GM12878 (cell line): ENCODE data around the gene BOLA2B. TPM values are rescaled to one million over a fixed set of nuclear protein-coding genes. Genes with fewer than 3 reads are reported as not detected.

Experiments used
- CBX3 ChIP-seq: fragments of 200-600 bp; sonication (generic); IDR thresholded peaks from 2 replicates; pipeline ENCODE4 v1.6.1; 2016; ENCODE audit warnings: low read depth, borderline replicate concordance
- DPF2 ChIP-seq: fragments of 450-650 bp; IDR thresholded peaks from 2 replicates; pipeline ENCODE4 v1.6.1; 2017; ENCODE audit warnings: mild to moderate bottlenecking
- GABPA ChIP-seq: IDR thresholded peaks from 2 replicates; pipeline ENCODE4 v1.6.1; 2014; ENCODE audit warnings: antibody characterized with exemption, low read depth, mild to moderate bottlenecking, inconsistent platforms
- NR2F1 ChIP-seq: fragments of 450-650 bp; conservative IDR thresholded peaks from 2 replicates; pipeline ENCODE4 v1.6.1; 2017; ENCODE audit warnings: mild to moderate bottlenecking
- RAD51 ChIP-seq: fragments of 450-650 bp; IDR thresholded peaks from 2 replicates; pipeline ENCODE4 v1.6.1; 2016; ENCODE audit warnings: moderate library complexity, mild to moderate bottlenecking, inconsistent platforms
- RFX5 ChIP-seq: IDR thresholded peaks from 2 replicates; pipeline ENCODE4 v1.6.1; 2011; ENCODE audit warnings: low read depth, low read length, improper control_type of control experiment
- RUNX3 ChIP-seq: IDR thresholded peaks from 2 replicates; pipeline ENCODE4 v1.6.1; 2012; ENCODE audit warnings: low read length, inconsistent platforms
- SREBF2 ChIP-seq: IDR thresholded peaks from 2 replicates; pipeline ENCODE4 v1.6.1; 2012; ENCODE audit warnings: mild to moderate bottlenecking, low read length
- ZNF207 ChIP-seq: fragments of 450-650 bp; IDR thresholded peaks from 2 replicates; pipeline ENCODE4 v1.6.1; 2014; ENCODE audit warnings: antibody characterized with exemption, mild to moderate bottlenecking, borderline replicate concordance
- polyA plus RNA-seq, 11 experiments: library from polyadenylated mRNA; depleted of rRNA in 4 of 11; unstranded in 6 of 11; stranded (reverse) in 5 of 11; fragments of >200 nt; fragmentation: Nextera tagmentation in 4 of 11; fragmentation: Illumina TruSeq in 1 of 11; extraction: Ambion mirVana in 4 of 11; extraction: Trizol in 1 of 11; gene quantifications; 1 replicate in 1 of 11; 2 replicates in 10 of 11; pipeline versions ENCODE4 v1.2.1 to v1.2.3, GENCODE V29; 2011 to 2016; ENCODE audit warnings: inconsistent platforms in 2 of 11, missing spikeins in 2 of 11, low read depth in 1 of 11
- total RNA-seq, 4 experiments: library from RNA; depleted of rRNA in 3 of 4; stranded (reverse); fragments of >200 nt in 3 of 4; fragmentation: Illumina TruSeq in 1 of 4; extraction: Trizol in 1 of 4; gene quantifications; 2 replicates each; pipeline versions ENCODE4 v1.2.1 to v1.2.3, GENCODE V29; 2013 to 2021
- TF ChIP-seq, protein P1 (sequence below): fragments of 450-650 bp; IDR thresholded peaks from 2 replicates; pipeline ENCODE4 v1.6.1; 2018; ENCODE audit warnings: borderline replicate concordance, mild to moderate bottlenecking; ENCODE audit not compliant: partially characterized antibody
- TF ChIP-seq, protein P2 (sequence below), 3 experiments: IDR thresholded peaks in 2 of 3; conservative IDR thresholded peaks in 1 of 3; 2 replicates each; pipeline ENCODE4 v1.5.1; 2011; ENCODE audit warnings: low read depth in 3 of 3, low read length in 3 of 3, mild to moderate bottlenecking in 3 of 3, control low read depth in 2 of 3, moderate library complexity in 2 of 3, inconsistent platforms in 1 of 3, mixed read lengths in 1 of 3; ENCODE audit not compliant: control insufficient read depth in 2 of 3, insufficient read depth in 1 of 3; ENCODE audit errors: extremely low read depth in 1 of 3
- TF ChIP-seq, protein P3 (sequence below): IDR thresholded peaks from 2 replicates; pipeline ENCODE4 v1.6.1; 2012; ENCODE audit warnings: improper control_type of control experiment, low read depth, low read length; ENCODE audit not compliant: insufficient replicate concordance
- TF ChIP-seq, protein P4 (sequence below): fragments of 450-650 bp; IDR thresholded peaks from 2 replicates; pipeline ENCODE4 v1.6.1; 2017; ENCODE audit warnings: mild to moderate bottlenecking, moderate library complexity

The BOLA2B gene
- total and polyA plus RNA-seq, 10 of the 15 experiments (the other 5 are each of a cell fraction or from before 2014, with no cell fraction given) = 39.9 to 292 (median 130) TPM

DNA sequence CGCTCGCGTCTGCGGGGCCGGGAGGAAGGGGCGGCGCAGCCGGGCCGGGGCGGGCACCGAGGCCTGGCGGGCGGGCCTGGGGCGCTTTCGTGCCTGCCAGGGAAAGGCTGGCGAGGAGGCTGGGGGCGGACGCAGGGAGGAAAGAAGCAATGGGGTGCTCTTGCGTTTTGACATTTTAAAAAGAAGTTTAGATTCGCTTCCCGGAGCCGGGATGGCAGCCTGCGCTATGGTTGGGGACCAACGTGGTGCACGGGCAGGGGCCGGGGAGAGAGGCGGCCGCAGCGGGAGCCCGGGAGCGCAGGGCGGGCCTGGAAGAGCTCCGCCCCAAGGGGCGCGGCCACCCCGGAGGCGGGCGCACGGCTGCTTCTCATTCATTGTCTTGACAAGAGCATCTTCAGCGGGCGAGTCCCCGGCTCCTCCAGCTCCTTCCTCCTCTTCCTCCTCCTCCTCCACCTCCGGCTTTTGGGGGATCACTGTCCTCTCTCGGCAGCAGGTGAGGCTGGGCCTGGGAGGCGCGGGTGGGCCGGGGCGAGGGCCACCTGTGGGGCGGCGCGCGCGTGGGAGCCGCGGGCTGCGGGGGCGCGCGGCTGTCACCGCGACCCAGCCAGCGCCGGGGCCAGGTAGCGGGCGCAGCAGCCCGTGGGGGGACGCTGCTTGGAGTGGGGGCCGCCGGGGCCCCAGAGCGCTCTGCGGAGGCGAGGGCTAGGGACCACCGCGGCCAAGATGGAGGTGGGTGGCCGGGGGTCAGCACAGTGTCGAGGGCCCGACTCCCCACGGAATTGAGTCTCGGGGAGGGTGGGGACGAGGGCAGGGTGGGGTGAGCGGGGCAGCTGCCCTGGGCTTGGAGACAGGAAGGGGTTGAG lies 10.0 kb downstream of the BOLA2B start, which contains the start of gene CORO1A (continued):
- TF ChIP-seq, protein P1, sequence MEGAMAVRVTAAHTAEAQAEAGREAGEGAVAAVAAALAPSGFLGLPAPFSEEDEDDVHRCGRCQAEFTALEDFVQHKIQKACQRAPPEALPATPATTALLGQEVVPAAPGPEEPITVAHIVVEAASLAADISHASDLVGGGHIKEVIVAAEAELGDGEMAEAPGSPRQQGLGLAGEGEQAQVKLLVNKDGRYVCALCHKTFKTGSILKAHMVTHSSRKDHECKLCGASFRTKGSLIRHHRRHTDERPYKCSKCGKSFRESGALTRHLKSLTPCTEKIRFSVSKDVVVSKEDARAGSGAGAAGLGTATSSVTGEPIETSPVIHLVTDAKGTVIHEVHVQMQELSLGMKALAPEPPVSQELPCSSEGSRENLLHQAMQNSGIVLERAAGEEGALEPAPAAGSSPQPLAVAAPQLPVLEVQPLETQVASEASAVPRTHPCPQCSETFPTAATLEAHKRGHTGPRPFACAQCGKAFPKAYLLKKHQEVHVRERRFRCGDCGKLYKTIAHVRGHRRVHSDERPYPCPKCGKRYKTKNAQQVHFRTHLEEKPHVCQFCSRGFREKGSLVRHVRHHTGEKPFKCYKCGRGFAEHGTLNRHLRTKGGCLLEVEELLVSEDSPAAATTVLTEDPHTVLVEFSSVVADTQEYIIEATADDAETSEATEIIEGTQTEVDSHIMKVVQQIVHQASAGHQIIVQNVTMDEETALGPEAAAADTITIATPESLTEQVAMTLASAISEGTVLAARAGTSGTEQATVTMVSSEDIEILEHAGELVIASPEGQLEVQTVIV = no peak
- TF ChIP-seq, protein P2, sequence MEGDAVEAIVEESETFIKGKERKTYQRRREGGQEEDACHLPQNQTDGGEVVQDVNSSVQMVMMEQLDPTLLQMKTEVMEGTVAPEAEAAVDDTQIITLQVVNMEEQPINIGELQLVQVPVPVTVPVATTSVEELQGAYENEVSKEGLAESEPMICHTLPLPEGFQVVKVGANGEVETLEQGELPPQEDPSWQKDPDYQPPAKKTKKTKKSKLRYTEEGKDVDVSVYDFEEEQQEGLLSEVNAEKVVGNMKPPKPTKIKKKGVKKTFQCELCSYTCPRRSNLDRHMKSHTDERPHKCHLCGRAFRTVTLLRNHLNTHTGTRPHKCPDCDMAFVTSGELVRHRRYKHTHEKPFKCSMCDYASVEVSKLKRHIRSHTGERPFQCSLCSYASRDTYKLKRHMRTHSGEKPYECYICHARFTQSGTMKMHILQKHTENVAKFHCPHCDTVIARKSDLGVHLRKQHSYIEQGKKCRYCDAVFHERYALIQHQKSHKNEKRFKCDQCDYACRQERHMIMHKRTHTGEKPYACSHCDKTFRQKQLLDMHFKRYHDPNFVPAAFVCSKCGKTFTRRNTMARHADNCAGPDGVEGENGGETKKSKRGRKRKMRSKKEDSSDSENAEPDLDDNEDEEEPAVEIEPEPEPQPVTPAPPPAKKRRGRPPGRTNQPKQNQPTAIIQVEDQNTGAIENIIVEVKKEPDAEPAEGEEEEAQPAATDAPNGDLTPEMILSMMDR (IDR thresholded peaks at IDR 0.05 in 2 of 3, conservative IDR thresholded peaks at IDR 0.05 in 1 of 3; ENCODE audit: control insufficient read depth in 2 of 3, extremely low read depth in 1 of 3, insufficient read depth in 1 of 3, low read depth in 3 of 3, low read length in 3 of 3) = no peak
- TF ChIP-seq RUNX3 (no peak), ZNF207 (no peak), SREBF2 (no peak), GABPA (no peak), NR2F1 (peak; percentile 70), RAD51 (no peak), RFX5 (no peak), DPF2 (no peak; the same call in none of the 2 replicates), CBX3 (no peak)
- TF ChIP-seq, protein P3, sequence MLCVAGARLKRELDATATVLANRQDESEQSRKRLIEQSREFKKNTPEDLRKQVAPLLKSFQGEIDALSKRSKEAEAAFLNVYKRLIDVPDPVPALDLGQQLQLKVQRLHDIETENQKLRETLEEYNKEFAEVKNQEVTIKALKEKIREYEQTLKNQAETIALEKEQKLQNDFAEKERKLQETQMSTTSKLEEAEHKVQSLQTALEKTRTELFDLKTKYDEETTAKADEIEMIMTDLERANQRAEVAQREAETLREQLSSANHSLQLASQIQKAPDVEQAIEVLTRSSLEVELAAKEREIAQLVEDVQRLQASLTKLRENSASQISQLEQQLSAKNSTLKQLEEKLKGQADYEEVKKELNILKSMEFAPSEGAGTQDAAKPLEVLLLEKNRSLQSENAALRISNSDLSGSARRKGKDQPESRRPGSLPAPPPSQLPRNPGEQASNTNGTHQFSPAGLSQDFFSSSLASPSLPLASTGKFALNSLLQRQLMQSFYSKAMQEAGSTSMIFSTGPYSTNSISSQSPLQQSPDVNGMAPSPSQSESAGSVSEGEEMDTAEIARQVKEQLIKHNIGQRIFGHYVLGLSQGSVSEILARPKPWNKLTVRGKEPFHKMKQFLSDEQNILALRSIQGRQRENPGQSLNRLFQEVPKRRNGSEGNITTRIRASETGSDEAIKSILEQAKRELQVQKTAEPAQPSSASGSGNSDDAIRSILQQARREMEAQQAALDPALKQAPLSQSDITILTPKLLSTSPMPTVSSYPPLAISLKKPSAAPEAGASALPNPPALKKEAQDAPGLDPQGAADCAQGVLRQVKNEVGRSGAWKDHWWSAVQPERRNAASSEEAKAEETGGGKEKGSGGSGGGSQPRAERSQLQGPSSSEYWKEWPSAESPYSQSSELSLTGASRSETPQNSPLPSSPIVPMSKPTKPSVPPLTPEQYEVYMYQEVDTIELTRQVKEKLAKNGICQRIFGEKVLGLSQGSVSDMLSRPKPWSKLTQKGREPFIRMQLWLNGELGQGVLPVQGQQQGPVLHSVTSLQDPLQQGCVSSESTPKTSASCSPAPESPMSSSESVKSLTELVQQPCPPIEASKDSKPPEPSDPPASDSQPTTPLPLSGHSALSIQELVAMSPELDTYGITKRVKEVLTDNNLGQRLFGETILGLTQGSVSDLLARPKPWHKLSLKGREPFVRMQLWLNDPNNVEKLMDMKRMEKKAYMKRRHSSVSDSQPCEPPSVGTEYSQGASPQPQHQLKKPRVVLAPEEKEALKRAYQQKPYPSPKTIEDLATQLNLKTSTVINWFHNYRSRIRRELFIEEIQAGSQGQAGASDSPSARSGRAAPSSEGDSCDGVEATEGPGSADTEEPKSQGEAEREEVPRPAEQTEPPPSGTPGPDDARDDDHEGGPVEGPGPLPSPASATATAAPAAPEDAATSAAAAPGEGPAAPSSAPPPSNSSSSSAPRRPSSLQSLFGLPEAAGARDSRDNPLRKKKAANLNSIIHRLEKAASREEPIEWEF = no peak
- TF ChIP-seq, protein P4, sequence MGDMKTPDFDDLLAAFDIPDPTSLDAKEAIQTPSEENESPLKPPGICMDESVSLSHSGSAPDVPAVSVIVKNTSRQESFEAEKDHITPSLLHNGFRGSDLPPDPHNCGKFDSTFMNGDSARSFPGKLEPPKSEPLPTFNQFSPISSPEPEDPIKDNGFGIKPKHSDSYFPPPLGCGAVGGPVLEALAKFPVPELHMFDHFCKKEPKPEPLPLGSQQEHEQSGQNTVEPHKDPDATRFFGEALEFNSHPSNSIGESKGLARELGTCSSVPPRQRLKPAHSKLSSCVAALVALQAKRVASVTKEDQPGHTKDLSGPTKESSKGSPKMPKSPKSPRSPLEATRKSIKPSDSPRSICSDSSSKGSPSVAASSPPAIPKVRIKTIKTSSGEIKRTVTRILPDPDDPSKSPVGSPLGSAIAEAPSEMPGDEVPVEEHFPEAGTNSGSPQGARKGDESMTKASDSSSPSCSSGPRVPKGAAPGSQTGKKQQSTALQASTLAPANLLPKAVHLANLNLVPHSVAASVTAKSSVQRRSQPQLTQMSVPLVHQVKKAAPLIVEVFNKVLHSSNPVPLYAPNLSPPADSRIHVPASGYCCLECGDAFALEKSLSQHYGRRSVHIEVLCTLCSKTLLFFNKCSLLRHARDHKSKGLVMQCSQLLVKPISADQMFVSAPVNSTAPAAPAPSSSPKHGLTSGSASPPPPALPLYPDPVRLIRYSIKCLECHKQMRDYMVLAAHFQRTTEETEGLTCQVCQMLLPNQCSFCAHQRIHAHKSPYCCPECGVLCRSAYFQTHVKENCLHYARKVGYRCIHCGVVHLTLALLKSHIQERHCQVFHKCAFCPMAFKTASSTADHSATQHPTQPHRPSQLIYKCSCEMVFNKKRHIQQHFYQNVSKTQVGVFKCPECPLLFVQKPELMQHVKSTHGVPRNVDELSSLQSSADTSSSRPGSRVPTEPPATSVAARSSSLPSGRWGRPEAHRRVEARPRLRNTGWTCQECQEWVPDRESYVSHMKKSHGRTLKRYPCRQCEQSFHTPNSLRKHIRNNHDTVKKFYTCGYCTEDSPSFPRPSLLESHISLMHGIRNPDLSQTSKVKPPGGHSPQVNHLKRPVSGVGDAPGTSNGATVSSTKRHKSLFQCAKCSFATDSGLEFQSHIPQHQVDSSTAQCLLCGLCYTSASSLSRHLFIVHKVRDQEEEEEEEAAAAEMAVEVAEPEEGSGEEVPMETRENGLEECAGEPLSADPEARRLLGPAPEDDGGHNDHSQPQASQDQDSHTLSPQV = no peak
